Fibroblast of pulmonary artery (primary cell): ENCODE measurements around the gene ZNF426.
A peak's percentile ranks its signal among the peaks of the same experiment; 100 is the strongest.
"Not testable (repeated sequence)": the region's sequence is repeated elsewhere in the genome, so short reads cannot be mapped to it uniquely, and the experiment has no call there.

ENCODE experiments used
- DNase-seq: peaks from one replicate; pipeline ENCODE4 v3.0.0-alpha.2; 2010; ENCODE audit warnings: low read depth
- H3K4me3 ChIP-seq: replicated peaks from 2 replicates; pipeline ENCODE4 v1.5.1; 2011; ENCODE audit warnings: low read depth, mild to moderate bottlenecking, control low read depth, low read length, moderate library complexity
- TF ChIP-seq, protein P1 (sequence below): IDR thresholded peaks from 2 replicates; pipeline ENCODE4 v1.5.1; 2011; ENCODE audit warnings: mild to moderate bottlenecking, control low read depth, low read length, inconsistent platforms; ENCODE audit errors: missing control alignments

ZNF426 gene

DNA sequence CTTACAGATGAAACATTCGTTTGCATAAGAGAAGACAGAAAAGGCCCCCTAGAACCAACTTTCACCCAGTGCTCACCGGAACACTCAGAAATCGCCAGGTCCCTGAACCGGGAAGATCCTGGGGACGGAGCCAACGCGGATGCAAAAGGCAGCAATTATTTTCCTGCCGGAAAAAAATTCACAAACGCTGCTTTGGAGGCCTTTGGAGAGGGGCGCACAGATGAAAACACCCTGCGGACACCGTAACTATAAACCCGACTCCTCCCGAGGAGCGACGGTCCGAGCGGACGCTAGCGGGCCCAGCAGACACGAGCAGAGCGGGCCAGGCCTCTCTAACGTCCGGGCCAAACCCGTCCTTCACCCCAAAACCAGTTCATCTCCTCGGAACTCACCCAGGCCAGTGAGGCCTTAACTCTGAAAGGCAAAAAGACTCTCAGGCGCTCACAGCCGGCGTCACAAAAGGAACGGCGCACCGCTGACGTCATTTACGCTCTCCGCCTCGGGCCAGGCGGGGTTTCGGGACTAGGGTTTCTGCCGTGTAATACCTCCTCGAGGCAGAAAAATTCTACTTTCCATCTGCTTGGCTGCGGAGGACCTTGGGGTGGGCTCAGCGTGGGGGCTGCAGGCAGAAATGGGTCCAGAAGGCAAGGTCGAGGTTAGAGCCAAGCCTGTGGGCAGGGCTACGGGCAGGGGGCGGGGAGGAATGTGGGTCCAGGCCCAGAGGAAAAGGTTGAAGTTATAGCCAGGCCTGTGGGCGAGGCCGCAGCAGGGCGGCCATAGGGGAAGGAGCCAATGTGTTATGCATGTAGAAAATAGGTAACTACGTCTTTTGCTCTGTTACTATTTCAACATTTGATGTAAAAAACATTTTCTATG is at the start of gene ZNF426:
Gene ZNF426 (minus strand): TSS at position 463 of the 876 bp plus-strand sequence. CDS start 2,413 bp downstream, outside the sequence.
- peak within 1 kb of the TSS; percentile 83 for H3K4me3 ChIP-seq
- peak; percentile 94 for DNase-seq
- TF ChIP-seq, protein P1, sequence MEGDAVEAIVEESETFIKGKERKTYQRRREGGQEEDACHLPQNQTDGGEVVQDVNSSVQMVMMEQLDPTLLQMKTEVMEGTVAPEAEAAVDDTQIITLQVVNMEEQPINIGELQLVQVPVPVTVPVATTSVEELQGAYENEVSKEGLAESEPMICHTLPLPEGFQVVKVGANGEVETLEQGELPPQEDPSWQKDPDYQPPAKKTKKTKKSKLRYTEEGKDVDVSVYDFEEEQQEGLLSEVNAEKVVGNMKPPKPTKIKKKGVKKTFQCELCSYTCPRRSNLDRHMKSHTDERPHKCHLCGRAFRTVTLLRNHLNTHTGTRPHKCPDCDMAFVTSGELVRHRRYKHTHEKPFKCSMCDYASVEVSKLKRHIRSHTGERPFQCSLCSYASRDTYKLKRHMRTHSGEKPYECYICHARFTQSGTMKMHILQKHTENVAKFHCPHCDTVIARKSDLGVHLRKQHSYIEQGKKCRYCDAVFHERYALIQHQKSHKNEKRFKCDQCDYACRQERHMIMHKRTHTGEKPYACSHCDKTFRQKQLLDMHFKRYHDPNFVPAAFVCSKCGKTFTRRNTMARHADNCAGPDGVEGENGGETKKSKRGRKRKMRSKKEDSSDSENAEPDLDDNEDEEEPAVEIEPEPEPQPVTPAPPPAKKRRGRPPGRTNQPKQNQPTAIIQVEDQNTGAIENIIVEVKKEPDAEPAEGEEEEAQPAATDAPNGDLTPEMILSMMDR: no peak

DNA sequence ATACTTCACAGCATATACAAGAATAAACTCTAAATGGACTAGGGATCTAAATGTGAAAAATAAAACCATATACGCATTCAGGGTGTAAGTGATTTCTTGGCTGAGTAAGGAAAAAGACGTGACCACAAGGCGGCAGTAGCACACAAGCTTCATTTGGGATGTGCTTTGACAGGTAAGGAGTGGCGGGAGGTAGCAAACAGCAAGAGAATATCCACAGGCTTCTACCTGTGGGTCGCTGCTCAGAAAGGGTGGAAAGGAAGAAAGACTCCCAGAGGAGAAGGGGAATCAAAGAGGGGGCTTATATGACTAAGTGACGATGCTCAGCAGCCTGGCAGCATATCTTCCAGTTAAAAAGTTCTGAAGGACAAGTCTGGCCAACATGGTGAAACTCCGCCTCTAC is 48.3 kb upstream of the ZNF426 start:
- H3K4me3 ChIP-seq: no peak overlapping the region
- DNase-seq: peak; percentile 80
- TF ChIP-seq, protein P1: peak; percentile 79

DNA sequence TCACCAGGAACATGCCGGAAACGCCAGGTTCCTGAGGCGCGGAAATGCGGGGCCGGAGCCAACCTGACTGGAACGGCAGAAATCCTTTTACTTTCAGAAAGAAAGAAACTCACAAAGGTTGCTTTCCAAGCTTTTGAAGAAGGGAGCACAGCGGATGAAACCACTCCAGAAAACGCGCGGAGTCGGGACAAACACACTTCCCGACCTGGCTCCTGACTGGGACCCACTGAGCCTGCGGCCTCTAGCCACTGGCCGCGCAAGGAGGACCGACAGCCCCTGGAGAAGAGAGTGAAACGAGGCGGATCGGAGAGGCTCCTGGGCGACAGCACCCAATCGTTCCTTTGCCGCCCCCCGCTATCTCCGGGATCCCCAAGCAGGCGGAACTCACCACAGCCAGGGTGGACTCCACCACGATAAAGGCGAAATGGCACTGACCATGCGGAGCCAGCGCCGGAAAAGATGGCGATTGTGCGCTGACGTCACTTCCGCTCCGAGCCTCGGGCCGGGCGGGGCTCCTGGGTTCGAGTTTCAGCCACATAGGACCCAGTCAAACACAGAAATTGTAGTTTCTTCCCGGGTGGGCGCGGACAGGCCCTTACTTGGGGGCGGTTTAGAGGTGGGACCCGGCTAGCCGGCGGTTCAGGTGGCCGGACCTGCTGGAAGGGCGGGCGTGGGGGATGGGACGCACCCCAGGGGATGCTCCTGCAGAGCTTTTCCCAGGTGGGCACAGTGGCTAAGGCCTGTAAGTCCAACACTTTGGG is 45.8 kb upstream of the ZNF426 start, which contains the start of gene ZNF121:
Gene ZNF121 (minus strand): TSS at position 432 of the 761 bp plus-strand sequence. CDS start 16,407 bp downstream, outside the sequence.
- TF ChIP-seq, protein P1: no peak
- peak; percentile 80 for DNase-seq
- peak within 1 kb of the TSS; percentile 97 for H3K4me3 ChIP-seq

DNA sequence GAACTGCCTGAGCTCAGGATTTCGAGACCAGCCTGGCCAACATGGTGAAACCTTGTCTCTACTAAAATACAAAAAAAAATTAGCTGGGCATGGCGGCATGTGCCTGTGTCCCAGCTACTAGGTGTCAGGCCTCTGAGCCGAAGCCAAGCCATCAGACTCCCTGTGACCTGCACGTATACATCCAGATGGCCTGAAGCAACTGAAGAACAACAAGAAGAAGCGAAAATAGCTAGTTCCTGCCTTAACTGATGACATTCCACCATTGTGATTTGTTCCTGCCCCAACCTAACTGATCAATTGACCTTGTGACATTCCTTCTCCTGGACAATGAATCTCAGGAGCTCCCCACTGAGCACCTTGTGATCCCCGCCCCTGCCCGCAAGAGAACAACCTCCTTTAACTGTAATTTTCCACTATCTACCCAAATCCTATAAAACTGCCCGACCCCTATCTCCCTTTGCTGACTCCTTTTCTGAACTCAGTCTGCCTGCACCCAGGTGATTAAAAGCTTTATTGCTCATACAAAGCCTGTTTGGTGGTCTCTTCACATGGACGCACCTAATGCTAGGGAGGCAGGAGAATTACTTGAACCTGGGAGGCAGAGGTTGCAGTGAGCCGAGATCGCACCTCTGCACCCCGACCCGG is 43.8 kb upstream of the ZNF426 start:
- not testable (repeated sequence) for DNase-seq, H3K4me3 ChIP-seq

DNA sequence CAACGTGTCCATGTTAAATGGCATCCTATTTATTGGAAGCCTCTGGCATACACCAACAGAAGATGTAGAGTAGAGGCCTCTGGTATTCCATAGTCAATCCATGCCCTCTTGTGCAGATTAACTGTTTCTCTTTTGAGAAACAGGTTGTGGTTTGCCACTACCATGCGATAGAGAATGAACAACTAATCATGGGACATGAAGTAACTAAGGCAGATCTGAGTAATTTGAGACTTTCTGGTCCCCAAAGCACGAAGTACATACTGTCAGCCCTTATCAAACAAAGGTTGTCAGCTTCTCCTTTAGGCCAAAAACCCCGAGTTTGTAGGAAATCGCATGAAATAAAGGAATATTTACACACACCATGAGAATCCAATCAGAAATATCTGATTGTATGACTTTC is 42.3 kb upstream of the ZNF426 start:
- no peak for DNase-seq
- no peak overlapping the region for H3K4me3 ChIP-seq
- TF ChIP-seq, protein P1: no peak

DNA sequence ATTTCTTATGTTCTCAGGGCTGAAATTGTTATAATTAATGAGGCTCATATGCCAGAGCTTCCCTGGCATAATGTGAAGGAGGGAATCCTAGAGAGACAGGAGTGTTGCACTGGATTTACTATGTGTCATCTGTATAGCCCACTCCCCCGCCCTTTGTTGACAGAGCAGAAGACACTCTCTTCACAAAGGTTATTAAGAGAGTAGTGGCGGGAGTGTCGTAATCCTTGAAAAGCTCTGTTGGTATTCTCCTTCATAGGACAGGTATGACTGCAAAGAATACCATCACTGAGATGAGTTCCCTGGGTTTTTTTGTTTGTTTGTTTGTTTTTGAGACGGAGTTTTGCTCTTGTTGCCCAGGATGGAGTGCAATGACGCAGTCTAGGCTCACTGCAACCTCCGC is 31.8 kb upstream of the ZNF426 start:
- no peak for DNase-seq
- no peak overlapping the region for H3K4me3 ChIP-seq
- TF ChIP-seq, protein P1: no peak

DNA sequence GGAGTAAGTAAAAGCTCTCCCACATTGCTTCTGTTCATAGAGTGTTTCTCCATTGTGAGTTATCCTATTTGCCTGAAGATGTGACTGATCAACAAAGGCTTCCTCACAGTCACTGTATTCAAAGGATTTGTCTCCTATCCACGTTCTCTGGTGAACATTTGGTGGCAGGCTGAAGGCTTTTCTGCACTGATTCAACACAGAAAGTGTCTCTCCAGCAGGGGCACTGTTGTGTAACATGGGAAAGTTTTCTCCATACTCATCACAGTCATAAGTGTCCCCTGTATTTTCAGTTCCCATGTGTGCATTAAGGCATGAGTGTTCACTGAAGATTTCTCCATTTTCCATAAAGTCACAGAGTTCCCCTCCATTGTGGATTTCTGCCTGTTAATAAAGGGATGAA is 28.3 kb upstream of the ZNF426 start:
- no peak for DNase-seq
- TF ChIP-seq, protein P1: no peak
- no peak overlapping the region for H3K4me3 ChIP-seq
